Activated T-cell treated with anti-CD3 and anti-CD28 coated beads for 24 hours (primary cell): Measurements from ENCODE around the gene GPD1L.
A peak's percentile ranks its signal among the peaks of the same experiment; 100 is the strongest.
"Not testable (repeated sequence)": the region's sequence is repeated elsewhere in the genome, so short reads cannot be mapped to it uniquely, and the experiment has no call there.

Experiments used
- DNase-seq: peaks from one replicate; pipeline ENCODE4 v3.0.0-alpha.2; 2020; ENCODE audit warnings: low read depth

GPD1L gene

DNA sequence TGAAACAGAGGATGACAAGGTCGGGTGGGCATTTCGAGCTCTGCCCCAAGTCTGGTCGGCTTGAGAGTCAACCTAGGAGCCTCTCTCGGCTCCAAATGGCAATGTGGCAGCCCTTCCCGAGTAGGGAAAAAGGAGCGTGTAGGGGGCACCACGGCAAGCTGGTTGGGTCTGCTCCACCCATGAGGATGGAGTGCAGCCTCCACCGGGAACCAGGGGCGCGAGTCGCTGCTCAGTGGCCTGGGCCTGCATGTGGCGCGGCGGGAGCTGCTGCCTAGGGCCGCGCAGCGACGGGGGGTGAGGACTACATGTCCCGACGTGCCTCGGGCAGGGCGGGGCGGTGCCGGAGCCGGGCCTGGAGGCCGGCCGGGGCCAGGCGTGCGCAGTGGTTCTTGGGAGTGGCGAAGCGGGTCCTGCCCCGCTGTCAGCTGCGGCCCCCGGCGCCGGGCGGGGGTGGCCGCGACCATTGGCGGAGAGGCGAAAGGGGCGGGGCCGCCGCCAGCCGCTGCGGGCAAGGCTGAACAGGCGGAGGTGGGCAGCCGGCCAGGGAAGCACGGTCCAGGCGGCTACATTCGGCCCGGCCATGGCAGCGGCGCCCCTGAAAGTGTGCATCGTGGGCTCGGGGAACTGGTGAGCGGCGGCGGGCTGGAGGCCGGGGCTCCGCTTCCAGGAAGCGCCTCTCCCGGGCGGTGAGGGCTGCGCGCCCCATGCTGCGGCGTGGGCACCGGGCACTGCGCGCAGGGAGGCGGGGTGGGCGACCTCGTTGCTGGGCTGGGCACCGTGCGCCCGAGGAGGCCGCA lies at the start of gene GPD1L:
Gene GPD1L, plus strand, starts transcription at position 489 of the 797 bp plus-strand sequence. Its CDS starts 92 bp downstream, at position 581.
- peak; percentile 94 for DNase-seq

DNA sequence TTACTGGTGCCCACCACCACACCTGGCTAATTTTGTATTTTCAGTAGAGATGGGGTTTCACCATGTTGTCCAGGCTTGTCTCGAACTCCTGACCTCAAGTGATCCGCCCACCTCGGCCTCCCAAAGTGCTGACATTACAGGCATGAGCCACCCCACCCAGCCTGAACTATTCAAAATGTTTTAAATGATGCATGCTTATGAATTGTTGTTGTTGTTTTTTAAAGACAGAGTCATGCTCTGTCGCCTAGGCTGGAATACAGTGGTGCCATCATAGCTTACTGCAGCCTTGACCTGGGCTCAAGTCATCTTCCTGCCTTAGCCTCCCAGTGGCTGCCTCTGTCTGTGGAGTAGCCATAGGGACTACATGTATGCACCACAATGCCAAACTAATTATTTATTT lies 48.0 kb upstream of the GPD1L start:
- not testable (repeated sequence) for DNase-seq

DNA sequence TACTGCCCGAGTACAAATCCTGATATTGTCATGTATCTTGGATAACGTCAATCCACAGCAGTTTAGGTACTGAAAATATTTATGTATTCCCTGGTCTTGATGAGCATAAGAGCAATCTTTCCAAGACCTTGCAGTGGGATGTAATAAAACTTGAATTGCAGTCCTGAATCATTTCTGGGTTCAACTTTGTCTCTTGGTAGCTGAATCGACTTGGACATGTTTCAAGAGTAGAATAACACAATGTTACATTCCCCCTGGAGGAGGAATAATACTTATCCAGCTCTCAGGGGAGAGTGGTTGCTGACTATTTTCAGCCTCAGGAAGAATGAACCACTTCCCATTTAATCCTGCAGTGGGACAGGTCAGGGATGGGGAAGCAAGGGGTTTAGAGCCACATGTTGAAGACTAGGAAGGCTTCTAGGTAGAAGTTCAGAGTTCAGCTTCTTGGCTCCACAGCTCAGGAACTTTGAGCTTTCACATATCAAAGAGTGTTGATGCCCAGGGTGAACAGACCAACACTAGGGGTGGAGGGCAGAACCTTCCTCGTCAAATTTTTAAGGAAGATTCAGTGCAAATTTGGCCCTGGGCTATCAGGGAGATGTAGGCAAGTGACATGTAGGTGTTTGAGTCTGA lies 43.4 kb upstream of the GPD1L start:
- DNase-seq: no peak

DNA sequence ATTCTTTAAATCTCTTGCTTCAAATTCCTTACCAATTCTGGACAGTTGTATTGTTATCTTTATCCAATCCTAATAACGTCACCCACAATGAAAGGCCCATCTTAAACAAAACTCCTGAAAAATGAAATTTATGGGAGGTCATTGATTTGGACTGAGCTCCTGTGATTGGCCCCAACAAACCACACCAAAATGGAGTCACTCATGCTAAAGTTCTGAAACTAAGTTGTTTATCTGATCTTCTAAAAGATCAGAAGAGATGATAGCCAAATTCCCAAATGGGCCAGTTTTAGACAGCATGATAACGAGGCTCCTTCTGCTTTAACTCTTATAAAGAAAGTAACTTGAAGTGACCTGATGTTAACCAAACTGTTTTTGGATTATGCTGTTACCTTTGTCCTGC lies 39.7 kb upstream of the GPD1L start:
- DNase-seq: no peak

DNA sequence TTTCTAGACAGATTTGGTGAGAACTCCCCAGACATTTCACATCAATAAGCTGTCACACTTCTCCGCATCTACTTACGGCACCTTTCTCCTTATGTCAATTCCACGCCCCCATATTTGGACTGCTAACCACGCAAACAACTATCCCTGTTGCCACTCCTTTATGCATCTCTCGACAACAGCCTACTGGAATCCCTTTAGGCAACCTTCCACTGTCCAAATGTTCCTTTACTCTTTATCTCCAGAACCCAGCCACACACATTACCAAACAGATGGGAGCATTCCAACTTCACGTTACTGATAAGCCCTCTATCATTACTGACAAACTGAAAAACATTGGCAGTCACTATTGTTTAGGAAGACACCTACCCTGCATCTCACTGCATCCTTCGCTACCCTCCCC lies 32.2 kb upstream of the GPD1L start:
- not testable (repeated sequence) for DNase-seq

DNA sequence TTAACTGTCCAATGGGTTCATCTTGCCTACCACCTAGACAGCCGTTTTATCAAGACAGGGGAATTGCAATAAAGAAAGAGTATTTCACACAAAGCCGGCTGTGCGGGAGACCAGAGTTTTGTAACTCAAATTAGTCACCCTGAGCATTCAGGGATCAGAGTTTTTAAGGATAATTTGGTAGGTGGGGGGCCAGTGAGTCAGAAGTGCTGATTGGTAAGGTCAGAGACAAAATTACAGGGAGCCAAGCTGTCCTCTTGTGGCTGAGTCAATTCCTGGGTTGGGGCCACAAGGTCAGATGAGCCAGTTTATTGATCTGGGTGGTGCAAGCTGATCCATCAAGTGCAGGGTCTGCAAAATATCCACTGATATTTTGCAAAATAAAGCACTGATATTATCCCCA lies 29.9 kb upstream of the GPD1L start:
- DNase-seq: no peak

DNA sequence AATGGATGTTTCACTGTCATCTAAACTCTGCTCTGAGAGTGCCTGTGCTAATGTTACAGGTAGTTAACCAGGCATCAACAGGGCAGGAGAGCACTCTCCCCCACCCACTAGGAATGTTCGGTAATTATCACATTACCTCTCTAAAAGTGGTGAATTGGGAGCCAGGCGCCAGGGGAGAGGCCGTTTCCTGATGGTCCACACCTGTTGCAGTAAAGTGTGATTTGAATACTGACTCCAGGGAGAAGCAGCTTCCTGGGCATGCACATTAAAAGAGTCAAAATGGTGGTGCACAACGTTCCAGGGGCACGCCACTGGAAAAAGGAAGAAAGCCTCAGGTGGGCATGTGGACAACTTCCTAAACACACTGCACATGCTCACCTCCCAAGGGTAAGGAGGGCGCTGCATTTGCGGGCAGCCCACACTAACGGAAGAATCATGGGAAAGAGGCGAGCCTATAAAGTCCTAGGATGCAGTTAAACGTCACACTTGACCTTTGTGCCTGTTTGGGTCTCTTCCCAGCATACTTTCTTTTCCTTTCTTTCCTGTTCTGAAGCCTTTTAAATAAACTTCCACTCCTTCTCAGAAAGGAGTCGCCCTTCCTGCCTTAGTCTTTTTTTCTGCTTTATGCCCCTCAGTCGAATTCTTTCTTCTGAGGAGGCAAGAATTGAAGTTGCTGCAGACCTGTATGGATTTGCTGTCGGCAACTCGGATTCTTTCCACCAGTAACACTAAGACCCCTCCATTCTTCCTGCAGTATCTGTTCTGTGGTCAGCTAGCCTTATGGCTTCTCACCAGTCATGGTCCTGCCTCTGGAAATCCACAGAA lies 28.9 kb upstream of the GPD1L start:
- DNase-seq: no peak

DNA sequence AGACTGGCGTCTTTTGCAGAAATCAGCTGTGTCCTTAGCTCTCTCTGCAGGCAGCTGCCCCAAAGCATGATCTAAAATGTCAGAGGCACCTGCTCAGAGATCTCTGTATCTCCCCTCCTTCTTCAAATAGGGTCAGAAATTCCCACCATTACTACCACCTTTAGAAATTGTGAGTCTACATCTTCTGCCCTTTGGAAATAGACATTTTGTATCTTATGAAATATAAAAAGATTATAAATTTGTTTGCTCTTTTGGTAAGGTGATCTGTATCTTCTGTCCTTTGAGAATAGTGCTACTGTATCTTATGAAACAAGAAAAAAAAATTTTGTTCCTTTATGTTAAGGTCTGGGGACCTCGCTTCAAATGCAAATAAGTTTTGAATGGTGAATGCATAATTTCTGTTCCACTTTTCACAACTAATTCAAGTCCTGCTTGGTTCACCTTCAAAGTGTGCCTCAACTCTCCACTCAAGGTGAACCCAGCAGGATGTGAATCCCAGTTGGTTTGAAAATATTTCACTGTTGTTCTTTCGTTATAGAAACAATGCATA lies 28.3 kb upstream of the GPD1L start:
- DNase-seq: no peak

DNA sequence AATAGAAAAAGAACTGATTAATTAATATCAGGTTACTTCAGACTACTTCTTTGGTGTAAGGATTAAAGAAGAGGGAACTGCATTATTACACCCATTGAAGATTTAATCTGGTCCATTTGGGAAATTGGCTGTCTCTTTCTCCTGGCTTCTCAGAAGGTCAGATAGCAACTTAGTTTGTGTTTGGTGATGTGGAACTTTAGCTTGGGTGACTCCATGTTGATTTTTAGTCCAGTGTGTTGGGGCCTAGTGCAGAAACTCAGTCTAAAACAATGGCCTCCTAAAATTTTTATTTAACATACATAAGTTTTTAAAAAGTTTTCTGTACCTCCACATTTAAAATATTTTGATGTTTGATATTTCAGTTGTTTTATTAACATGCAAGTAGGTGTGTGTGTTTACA lies 27.6 kb upstream of the GPD1L start:
- no peak for DNase-seq

DNA sequence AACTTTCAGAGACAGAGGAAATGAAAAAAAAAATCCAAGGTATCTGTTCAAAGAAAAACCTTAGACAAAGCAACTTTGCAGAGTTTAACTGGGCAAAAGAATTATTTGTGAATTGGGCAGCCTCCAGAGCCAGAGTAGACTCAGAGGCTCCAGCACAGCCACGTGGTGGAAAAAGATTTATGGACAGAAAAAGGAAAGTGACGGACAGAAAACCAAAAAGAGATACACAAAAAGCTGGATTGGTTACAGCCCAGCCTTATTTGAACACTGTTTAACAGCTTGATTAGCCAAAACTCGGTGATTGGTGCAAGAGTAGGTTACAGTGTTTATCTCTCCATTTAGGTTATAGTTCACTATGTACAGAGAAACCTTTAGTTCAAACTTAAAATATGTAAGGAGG lies 23.7 kb upstream of the GPD1L start:
- DNase-seq: no peak

DNA sequence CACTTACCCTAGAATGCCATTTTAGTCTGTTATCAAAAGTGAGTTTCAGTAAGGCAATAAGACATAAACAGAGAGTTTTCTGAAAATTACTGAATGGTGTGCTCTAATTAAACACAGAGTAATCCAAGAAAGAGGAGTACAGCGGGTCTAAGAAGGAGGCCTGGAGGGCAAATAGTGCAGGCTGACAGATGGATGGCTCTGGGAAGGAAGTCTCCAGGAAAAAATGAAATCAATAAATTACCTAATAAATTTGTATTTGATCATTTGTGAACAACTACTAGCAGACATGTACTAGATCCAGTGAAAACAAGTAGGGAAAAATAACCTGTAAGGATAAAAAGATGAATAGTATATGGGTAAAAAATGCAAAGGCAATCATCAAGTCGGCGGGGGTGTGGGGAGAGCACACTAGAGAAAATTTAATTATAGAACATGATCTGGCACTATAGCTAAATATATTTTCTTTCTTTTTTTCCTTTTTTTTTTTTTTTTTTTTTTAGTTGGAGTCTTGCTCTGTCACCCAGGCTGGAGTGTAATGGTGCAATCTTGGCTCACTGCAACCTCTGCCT lies 22.6 kb upstream of the GPD1L start:
- no peak for DNase-seq

DNA sequence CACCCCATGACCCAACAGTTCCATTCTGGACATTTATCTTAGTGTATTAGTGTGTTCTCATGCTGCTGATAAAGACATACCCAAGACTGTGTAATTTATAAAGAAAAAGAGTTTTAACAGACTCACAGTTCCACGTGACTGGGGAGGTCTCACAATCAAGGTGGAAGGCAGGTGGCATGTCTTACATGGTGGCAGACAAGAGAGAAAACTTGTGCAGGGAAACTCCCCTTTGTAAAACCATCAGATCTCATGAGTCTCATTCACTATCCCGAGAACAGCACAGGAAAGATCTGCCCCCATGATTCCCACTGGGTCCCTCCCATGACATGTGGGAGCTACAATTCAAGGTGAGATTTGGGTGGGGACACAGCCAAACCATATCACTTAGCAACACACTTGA lies 21.6 kb upstream of the GPD1L start:
- DNase-seq: no peak

DNA sequence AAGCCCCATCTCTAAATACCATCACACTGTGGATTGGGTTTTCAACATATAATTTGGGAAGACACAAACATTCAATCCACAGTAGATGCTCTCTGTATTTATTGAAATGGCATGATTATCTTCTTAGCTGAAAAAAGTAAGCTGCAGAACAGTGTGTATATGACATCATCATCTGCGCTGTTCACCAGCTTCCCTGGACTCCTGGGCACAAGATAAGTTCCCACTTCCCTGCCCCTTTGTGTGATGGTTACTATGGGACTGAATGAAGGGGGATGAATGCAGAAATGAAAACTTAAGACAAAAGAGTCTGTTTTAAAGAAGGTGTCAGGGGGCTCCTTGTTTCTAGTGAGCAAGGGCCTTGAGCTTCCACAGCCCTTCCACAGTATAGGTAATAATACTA lies 20.0 kb upstream of the GPD1L start:
- DNase-seq: no peak

DNA sequence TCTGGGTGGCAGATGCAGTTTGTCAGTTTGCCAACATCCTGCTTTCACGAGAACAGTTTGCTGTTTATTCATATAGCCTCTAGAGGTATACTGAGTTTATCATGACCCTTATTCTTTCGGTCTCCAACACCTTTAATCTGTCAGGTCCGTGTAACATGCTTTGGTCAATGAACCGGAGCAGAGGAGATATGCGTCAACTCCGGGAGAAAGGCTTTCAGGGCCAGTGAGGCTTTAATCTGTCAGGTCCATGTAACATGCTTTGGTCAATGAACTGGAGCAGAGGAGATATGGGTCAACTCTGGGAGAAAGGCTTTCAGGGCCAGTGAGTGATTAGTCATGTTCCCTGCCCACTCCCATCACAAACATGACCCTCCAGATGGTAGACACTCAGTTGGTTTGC lies 16.9 kb upstream of the GPD1L start:
- no peak for DNase-seq

DNA sequence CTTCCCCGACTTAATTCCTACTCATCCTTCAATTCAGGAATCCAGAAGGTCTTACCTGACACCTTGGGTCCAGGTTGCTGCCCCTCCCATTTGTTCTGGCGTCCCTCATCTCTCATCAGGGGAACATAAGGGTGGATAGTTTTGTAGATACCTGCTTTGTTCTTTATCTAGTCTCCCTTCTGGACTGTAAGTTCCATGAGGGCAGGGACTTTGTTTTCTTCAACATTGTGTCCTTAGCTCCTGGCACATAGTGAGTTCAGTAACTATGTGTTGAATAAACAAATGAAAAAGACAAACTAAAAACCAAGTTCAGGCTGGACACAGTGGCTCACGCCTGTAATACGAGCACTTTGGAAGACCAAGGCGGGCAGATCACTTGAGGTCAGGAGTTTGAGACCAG lies 13.2 kb upstream of the GPD1L start:
- no peak for DNase-seq

DNA sequence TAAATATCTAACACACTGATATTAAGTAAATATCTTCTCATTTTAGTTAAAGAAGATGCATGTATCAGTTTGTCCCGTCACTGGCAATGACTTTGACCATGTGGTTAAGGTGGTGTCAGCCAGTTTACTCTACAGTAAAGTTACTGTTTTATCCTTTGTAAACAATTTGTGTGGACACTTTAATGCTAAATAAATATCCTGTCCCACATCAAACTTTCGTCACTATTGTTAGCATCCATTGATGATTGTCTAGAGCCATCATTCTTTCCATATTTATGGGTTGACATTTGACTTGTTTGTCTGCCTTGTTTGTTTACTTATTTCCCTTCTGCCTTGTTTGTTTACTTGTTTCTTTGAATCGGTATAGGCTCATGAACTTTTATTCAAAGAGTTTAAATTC lies 11.0 kb upstream of the GPD1L start:
- no peak for DNase-seq

DNA sequence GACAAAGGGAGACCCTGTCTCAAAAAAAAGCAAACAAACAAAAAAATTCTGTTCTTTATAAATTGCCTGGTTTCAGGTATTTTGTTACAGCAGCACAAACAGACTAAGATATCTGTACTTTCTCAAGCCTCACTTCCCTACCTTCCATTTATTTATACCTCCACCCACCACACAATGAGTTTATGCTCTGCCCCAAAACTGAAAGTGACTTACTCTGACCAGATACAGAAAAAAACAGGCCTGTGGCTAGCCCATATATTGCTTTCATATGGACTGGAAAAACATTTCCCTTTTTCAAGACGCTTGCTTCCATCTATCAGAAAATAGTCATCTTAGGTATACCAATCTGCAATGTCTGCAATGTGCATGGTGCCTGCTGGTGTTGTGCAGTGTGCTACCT lies 8.7 kb upstream of the GPD1L start:
- no peak for DNase-seq

DNA sequence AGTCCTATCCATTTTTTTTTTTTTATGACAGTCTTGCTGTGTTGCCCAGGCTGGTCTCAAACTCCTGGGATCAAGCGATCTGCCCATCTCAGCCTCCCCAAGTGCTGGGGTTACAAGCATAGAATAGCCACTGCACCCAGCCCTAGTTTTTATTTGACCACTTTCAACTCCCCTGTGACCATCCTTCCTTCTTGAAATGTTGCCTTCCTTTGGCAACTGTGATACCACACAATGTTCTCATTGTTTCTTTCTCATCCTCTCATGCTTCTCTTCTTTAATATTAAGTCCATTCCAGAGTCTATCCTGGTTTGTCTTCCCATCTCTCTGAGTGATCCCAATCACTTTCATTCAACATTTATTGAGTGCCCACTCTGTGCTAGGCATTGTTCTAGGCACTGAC lies 7.9 kb upstream of the GPD1L start:
- no peak for DNase-seq

DNA sequence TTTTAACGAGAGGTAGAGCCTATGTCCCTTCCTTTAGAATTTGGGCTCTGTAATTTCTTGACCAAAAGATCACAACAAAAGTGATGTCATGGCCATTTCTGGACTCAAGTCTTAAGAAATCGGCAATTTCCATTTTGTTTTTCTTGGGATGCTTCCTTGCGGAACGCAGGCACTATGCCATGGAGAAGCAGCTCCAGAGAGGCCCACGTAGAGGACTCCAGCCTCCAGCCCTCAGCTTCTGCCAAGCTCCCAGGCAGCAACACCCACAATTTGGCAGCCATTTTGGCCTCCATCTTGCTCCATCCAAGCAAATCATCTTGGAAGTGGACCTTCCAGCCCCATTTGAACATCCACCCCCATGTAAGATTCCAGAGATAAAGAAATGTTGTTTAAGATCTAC lies 6.0 kb upstream of the GPD1L start:
- DNase-seq: no peak

DNA sequence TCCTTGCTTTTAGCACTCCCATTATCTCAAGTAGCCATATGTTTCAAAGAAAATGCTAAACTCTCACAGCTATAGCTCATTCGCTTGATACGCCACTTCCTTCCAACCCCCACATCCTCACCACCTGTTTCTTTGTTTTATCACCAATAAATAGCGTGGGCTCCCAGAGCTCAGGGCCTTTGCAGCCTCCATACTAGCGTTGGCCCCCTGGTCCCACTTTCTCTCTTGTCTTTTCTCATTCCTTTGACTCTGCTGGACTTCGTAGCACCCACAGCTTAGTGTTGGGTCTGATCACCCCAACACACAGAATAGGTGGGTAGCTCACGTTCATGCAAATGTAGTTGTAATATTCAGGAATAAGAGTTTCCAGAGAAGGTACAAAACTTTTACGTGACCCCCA lies 4.1 kb upstream of the GPD1L start:
- no peak for DNase-seq

DNA sequence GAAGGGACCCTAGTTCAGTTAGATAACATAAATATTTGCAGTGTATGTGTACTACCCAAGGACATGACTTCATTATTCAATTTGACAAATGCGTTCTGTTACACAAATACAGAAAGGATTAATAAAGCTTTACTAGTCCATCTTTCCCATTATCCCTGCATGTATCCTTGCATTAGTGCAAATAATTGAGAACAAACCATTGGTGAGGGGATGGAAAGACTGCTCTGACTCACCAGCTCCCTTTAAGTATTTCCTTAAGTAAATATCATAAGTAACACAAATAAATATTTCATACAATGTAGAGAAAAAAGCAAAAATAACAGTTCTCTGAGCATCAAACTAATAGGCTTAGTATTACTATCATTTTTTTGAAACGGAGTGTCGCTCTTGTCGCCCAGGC lies 1.9 kb upstream of the GPD1L start:
- no peak for DNase-seq
